Thyroid gland (tissue), 4 donors: ENCODE results near the gene LCAT. TPM values are rescaled to one million over a fixed set of nuclear protein-coding genes. Genes with fewer than 3 reads are reported as not detected.

ENCODE experiments used
- DNase-seq, 2 donors: peaks; one replicate each; pipeline ENCODE4 v3.0.0-alpha.2; 2019
- H3K27ac ChIP-seq, 3 donors: fragments of 200-600 bp; sonication (generic); 1 replicate in 2 of 3; 2 replicates in 1 of 3; pipeline ENCODE4 v1.5.1; 2016 to 2019; ENCODE audit warnings: mild to moderate bottlenecking in 1 of 3, moderate library complexity in 1 of 3
- H3K27me3 ChIP-seq: fragments of 200-600 bp; sonication (generic); one replicate; pipeline ENCODE4 v1.5.1; 2019
- H3K36me3 ChIP-seq, 2 donors: fragments of 200-600 bp; sonication (generic); one replicate each; pipeline ENCODE4 v1.5.1; 2016 to 2019
- H3K4me1 ChIP-seq, 2 donors: fragments of 200-600 bp; sonication (generic); one replicate each; pipeline ENCODE4 v1.5.1; 2017 to 2019
- H3K4me3 ChIP-seq, 3 donors: fragments of 200-600 bp; sonication (generic); replicated peaks in 1 of 3; 1 replicate in 2 of 3; 2 replicates in 1 of 3; pipeline ENCODE4 v1.5.1; 2016; ENCODE audit warnings: mild to moderate bottlenecking in 1 of 3
- H3K9me3 ChIP-seq: fragments of 200-600 bp; sonication (generic); one replicate; pipeline ENCODE4 v1.5.1; 2017
- CTCF ChIP-seq, 6 experiments: fragments of 200-600 bp in 3 of 6; fragments of 450-650 bp in 3 of 6; sonication (generic) in 3 of 6; IDR thresholded peaks; one replicate each; pipeline ENCODE4 v1.5.1; 2016 to 2019; ENCODE audit warnings: antibody characterized with exemption in 6 of 6, mild to moderate bottlenecking in 2 of 6, inconsistent platforms in 1 of 6, moderate library complexity in 1 of 6
- POLR2A ChIP-seq, 2 donors: fragments of 450-650 bp; IDR thresholded peaks; one replicate each; pipeline ENCODE4 v1.6.1; 2017; ENCODE audit warnings: antibody characterized with exemption in 2 of 2, mild to moderate bottlenecking in 2 of 2, moderate library complexity in 1 of 2
- WGBS, 2 donors: methylation state at CpG; one replicate each; pipeline ENCODE4 v1.1.5; 2017; 5-methylcytosine and 5-hydroxymethylcytosine counted together
- intact Hi-C: fragments of 100-400 bp; cut with DNase I; formaldehyde crosslinking; loops from one replicate; pipeline ENCODE4 v1.15.1; 2023
- total RNA-seq, 4 donors: library from RNA; depleted of rRNA; stranded (reverse); fragments of >200 nt; gene quantifications; one replicate each; pipeline ENCODE4 v1.2.3, GENCODE V29; 2016

LCAT gene
- total RNA-seq, 4 donors from 2014 or later = 9.9 to 16.4 (median 13.4) TPM

- Histone ChIP-seq H3K4me3 (no peak overlapping the region), H3K36me3 (peaks cover 6 to 13% of the 10 kb centered on the region in 2 donors), H3K4me1 (peaks cover 7 to 18% of the 10 kb centered on the region in 2 donors), H3K27ac (no peak overlapping the region), H3K27me3 (no peaks in the 10 kb centered on the region), H3K9me3 (no peaks in the 10 kb centered on the region)
- 96 to 97% methylated on average over 16 to 17 of the region's 17 CpGs for WGBS, 2 donors
- DNase-seq = no peak
- no peak for TF ChIP-seq POLR2A (IDR thresholded peaks at IDR 0.05)
- no peak for TF ChIP-seq CTCF (IDR thresholded peaks at IDR 0.05)
- intact Hi-C loops = loop anchor here (10.0 kb wide), 1 partner anchor 266 kb away; the partner anchor contains the start of genes ACD, C16orf86, ENKD1 and PARD6A
These were observed 13.2 kb downstream of the LCAT start for GRCh38 chr16:67930678-67931211.

- no peaks in the 10 kb centered on the region for H3K27me3 ChIP-seq
- H3K4me3 ChIP-seq = no peak overlapping the region
- DNase-seq = no peak
- intact Hi-C loops = loop anchor here (10.0 kb wide), 1 partner anchor 265 kb away; the partner anchor contains the start of genes ACD, C16orf86, ENKD1 and PARD6A
- TF ChIP-seq POLR2A (IDR thresholded peaks at IDR 0.05) (no peak), CTCF (IDR thresholded peaks at IDR 0.05) (no peak)
- WGBS, 2 donors = 96 to 98% methylated on average over 5 to 13 of the region's 14 CpGs
- H3K9me3 ChIP-seq = no peaks in the 10 kb centered on the region
- H3K36me3 ChIP-seq = peaks cover 6 to 13% of the 10 kb centered on the region in 2 donors
- H3K27ac ChIP-seq = no peak overlapping the region
- H3K4me1 ChIP-seq = peaks cover 9 to 21% of the 10 kb centered on the region in 2 donors
These were observed 13.7 kb downstream of the LCAT start for GRCh38 chr16:67930191-67930590.

- Histone ChIP-seq H3K9me3 (no peaks in the 10 kb centered on the region), H3K4me3 (no peak overlapping the region), H3K27ac (no peak overlapping the region), H3K4me1 (peaks cover 9 to 31% of the 10 kb centered on the region in 2 donors), H3K36me3 (peaks cover 6 to 13% of the 10 kb centered on the region in 2 donors), H3K27me3 (no peaks in the 10 kb centered on the region)
- TF ChIP-seq POLR2A (IDR thresholded peaks at IDR 0.05) (no peak), CTCF (IDR thresholded peaks at IDR 0.05) (peak; percentile 34 to 89 (median 86))
- peak; percentile 71 to 78 for DNase-seq
- 54 to 65% methylated on average over 9 to 16 of the region's 16 CpGs for WGBS, 2 donors
- intact Hi-C loops = loop anchor here (5.0 kb wide), 2 partner anchors 46 to 111 kb away; partner anchors contain the start of gene NRN1L
These were observed 15.2 kb downstream of the LCAT start for GRCh38 chr16:67928561-67929364.

- WGBS, 2 donors = 89 to 100% methylated on average over 1 to 7 of the region's 7 CpGs
These were observed 15.8 kb downstream of the LCAT start for GRCh38 chr16:67928147-67928546.

More at GRCh38 chr16:67928147-67928546, 15.8 kb downstream of the LCAT start:
- H3K27ac ChIP-seq = no peak overlapping the region
- no peaks in the 10 kb centered on the region for H3K9me3 ChIP-seq
- peaks cover 6 to 13% of the 10 kb centered on the region in 2 donors for H3K36me3 ChIP-seq
- no peak overlapping the region for H3K4me3 ChIP-seq
- H3K27me3 ChIP-seq = no peaks in the 10 kb centered on the region
- H3K4me1 ChIP-seq = peaks cover 15 to 37% of the 10 kb centered on the region in 2 donors
- DNase-seq = no peak
- intact Hi-C loops = loop anchor here (5.0 kb wide), 2 partner anchors 46 to 111 kb away; partner anchors contain the start of gene NRN1L
- no peak for TF ChIP-seq POLR2A (IDR thresholded peaks at IDR 0.05)
- TF ChIP-seq CTCF (IDR thresholded peaks at IDR 0.05) = no peak
